ENCODE measurements around the gene HIKESHI.
"Not testable (repeated sequence)": the region's sequence is repeated elsewhere in the genome, so short reads cannot be mapped to it uniquely, and the experiment has no call there.

The HIKESHI gene

GRCh38 chr11:86292912-86293616 is 9.0 kb upstream of the HIKESHI start:
- no peak overlapping the region for H3K4me3 ChIP-seq (ENCODE audit: low read depth, low read length)
- TF ChIP-seq CTCF (IDR thresholded peaks at IDR 0.05; ENCODE audit: control insufficient read depth, extremely low read depth, insufficient read depth): no peak
- DNase-seq (ENCODE audit: low read depth): no peak

DNA sequence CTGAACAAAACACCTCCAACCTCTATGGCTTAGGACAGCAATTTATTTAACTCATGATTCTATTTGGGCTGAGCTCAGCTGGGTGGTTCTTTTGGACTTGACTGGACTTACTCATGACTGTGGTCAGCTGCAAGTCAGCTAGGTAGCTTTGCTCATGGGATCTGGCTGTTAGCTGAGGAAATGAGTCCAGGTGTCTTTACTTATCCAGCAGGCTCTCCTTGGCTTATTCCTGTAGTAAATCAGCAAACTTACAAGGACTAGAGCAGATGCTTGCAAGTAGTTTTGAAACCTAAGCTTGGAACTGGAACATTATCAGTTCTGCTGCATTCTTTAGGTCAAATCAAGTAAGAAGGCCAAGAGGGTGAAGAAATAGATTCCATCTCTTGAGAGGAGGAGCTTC is 8.0 kb upstream of the HIKESHI start:
- H3K4me3 ChIP-seq (ENCODE audit: low read depth, low read length): no peak overlapping the region
- TF ChIP-seq CTCF (IDR thresholded peaks at IDR 0.05; ENCODE audit: control insufficient read depth, extremely low read depth, insufficient read depth): no peak
- no peak for DNase-seq (ENCODE audit: low read depth)

DNA sequence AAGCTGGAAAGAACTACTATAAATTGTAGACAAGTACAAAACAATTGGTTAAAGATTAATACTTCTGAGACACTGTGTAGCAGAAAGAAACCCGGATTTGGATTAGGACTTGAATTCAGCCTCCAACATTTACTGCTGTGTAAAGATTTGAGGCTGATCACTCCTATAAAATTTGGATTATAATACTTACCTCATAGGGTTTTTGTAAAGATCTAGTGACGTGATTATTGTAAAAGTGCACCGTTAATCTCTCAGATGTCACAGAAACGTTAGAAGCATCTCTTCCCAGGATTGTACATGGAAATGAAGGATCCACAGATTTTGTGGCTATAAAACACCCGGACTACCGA is 323 bp upstream of the HIKESHI start:
- H3K4me3 ChIP-seq (ENCODE audit: low read depth, low read length): peak overlapping the region; percentile 98
- no peak for DNase-seq (ENCODE audit: low read depth)
- no peak for TF ChIP-seq CTCF (IDR thresholded peaks at IDR 0.05; ENCODE audit: control insufficient read depth, extremely low read depth, insufficient read depth)

GRCh38 chr11:86303257-86303656 is 1.2 kb downstream of the HIKESHI start:
- DNase-seq (ENCODE audit: low read depth): no peak
- no peak for TF ChIP-seq CTCF (IDR thresholded peaks at IDR 0.05; ENCODE audit: control insufficient read depth, extremely low read depth, insufficient read depth)
- H3K4me3 ChIP-seq (ENCODE audit: low read depth, low read length): peak overlapping the region; percentile 98

- DNase-seq (ENCODE audit: low read depth): not testable (repeated sequence)
These were observed 6.7 kb downstream of the HIKESHI start for GRCh38 chr11:86308710-86309109.

DNA sequence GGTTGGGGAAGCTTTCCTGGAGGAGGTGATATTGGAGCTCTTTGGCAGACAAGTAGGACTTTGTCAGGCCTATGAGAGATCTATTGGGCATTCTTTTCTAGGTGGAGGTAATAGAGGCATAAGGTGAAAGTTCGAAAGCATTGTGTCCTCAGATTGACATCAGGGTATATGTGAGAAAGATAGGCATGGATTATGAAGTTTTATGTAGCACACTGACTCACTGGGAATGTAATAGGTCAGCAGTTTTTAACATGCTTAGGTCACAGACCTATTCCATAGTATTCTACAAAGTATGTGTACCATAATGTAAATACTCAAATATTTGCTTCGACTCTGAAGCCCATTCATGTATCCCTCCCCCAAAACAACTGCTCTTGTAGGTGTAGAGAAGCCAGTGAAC is 11.8 kb downstream of the HIKESHI start:
- H3K4me3 ChIP-seq (ENCODE audit: low read depth, low read length): no peak overlapping the region
- no peak for DNase-seq (ENCODE audit: low read depth)
- no peak for TF ChIP-seq CTCF (IDR thresholded peaks at IDR 0.05; ENCODE audit: control insufficient read depth, extremely low read depth, insufficient read depth)

More at GRCh38 chr11:86308710-86309109, 6.7 kb downstream of the HIKESHI start:
- not testable (repeated sequence) for H3K4me3 ChIP-seq (ENCODE audit: low read depth, low read length)

DNA sequence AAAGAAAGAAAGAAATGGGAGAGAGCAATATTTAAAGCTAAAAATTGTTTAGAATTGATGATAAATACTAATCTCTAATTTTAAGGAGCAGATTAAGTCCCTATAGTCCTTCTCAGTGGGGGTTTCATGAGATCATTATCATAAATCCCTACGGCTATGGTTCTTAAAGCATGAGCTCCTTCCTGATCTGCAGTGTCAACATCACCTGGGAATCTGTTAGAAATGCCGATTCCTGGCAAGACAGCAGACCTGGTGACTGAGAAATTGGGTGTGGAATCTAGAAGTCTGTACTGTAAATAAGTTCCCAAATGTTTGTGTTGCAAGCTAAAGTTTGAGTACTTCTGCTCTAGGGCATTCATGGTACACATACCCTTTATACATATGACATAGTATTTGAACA is 12.6 kb downstream of the HIKESHI start:
- peak; percentile 46 for DNase-seq (ENCODE audit: low read depth)
- no peak overlapping the region for H3K4me3 ChIP-seq (ENCODE audit: low read depth, low read length)
- TF ChIP-seq CTCF (IDR thresholded peaks at IDR 0.05; ENCODE audit: control insufficient read depth, extremely low read depth, insufficient read depth): no peak
